Measurements from ENCODE around the gene UNC119.
"Not testable (repeated sequence)": the region's sequence is repeated elsewhere in the genome, so short reads cannot be mapped to it uniquely, and the experiment has no call there.

UNC119 gene

GRCh38 chr17:28522281-28522680, 30.1 kb downstream of the UNC119 start:
- H3K4me3 Mint-ChIP-seq; H3K9me3 Mint-ChIP-seq; H3K27me3 Mint-ChIP-seq; H3K36me3 Mint-ChIP-seq (ENCODE audit: insufficient read depth); H3K27ac Mint-ChIP-seq (ENCODE audit: low read depth); H3K4me1 Mint-ChIP-seq; ATAC-seq (replicated peaks; ENCODE audit: extremely low read depth, poor library complexity, severe bottlenecking); DNase-seq (ENCODE audit: low spot score in 2 of 2): not testable (repeated sequence)

- no peak overlapping the region for H3K4me3 Mint-ChIP-seq
- H3K4me1 Mint-ChIP-seq: no peaks in the 10 kb centered on the region
- H3K27me3 Mint-ChIP-seq: no peaks in the 10 kb centered on the region
- ATAC-seq (replicated peaks; ENCODE audit: extremely low read depth, poor library complexity, severe bottlenecking) (no peak), DNase-seq (ENCODE audit: low spot score in 2 of 2) (no peak)
- H3K9me3 Mint-ChIP-seq: no peaks in the 10 kb centered on the region
- H3K27ac Mint-ChIP-seq (ENCODE audit: low read depth): no peak overlapping the region
- no peaks in the 10 kb centered on the region for H3K36me3 Mint-ChIP-seq (ENCODE audit: insufficient read depth)
These were observed 30.9 kb downstream of the UNC119 start for GRCh38 chr17:28521311-28522085.

- H3K27ac Mint-ChIP-seq (ENCODE audit: low read depth): no peak overlapping the region
- H3K27me3 Mint-ChIP-seq: no peaks in the 10 kb centered on the region
- no peaks in the 10 kb centered on the region for H3K9me3 Mint-ChIP-seq
- H3K36me3 Mint-ChIP-seq (ENCODE audit: insufficient read depth): no peaks in the 10 kb centered on the region
- ATAC-seq (replicated peaks; ENCODE audit: extremely low read depth, poor library complexity, severe bottlenecking) (no peak), DNase-seq (ENCODE audit: low spot score in 2 of 2) (no peak)
- no peaks in the 10 kb centered on the region for H3K4me1 Mint-ChIP-seq
- no peak overlapping the region for H3K4me3 Mint-ChIP-seq
These were observed 31.7 kb downstream of the UNC119 start for GRCh38 chr17:28520687-28521086.

GRCh38 chr17:28519236-28519635, 33.2 kb downstream of the UNC119 start:
- Mint-ChIP-seq H3K36me3 (ENCODE audit: insufficient read depth) (no peaks in the 10 kb centered on the region), H3K9me3 (no peaks in the 10 kb centered on the region), H3K4me1 (no peaks in the 10 kb centered on the region), H3K27ac (ENCODE audit: low read depth) (no peak overlapping the region), H3K4me3 (no peak overlapping the region), H3K27me3 (no peaks in the 10 kb centered on the region)
- ATAC-seq (replicated peaks; ENCODE audit: extremely low read depth, poor library complexity, severe bottlenecking) (no peak), DNase-seq (ENCODE audit: low spot score in 2 of 2) (no peak)

DNA sequence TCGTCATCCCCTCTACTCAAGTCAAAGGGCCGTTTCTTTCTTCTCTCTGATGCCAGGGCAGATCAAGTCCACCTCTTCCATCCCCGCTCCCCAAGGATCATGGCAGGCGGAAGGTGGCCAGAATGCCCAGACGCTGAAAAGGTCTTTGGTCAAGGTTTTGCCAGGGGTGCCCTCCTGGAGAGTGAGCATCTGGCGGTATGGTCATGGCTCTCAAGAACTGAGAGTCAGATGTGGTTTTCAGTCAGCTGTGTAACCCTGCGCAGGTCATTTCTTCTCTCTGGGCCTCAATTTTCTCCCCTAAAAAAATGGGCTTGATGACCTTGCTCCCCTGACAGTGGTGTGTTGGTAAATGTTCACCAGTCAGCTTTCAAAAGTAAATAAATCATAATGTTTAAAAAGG, 33.8 kb downstream of the UNC119 start:
- H3K4me3 Mint-ChIP-seq: no peak overlapping the region
- no peaks in the 10 kb centered on the region for H3K9me3 Mint-ChIP-seq
- DNase-seq (ENCODE audit: low spot score in 2 of 2) (no peak), ATAC-seq (replicated peaks; ENCODE audit: extremely low read depth, poor library complexity, severe bottlenecking) (no peak)
- no peaks in the 10 kb centered on the region for H3K4me1 Mint-ChIP-seq
- peaks cover 6% of the 10 kb centered on the region for H3K27me3 Mint-ChIP-seq
- H3K27ac Mint-ChIP-seq (ENCODE audit: low read depth): no peak overlapping the region
- no peaks in the 10 kb centered on the region for H3K36me3 Mint-ChIP-seq (ENCODE audit: insufficient read depth)

- DNase-seq (ENCODE audit: low spot score in 2 of 2): no peak
- H3K36me3 Mint-ChIP-seq (ENCODE audit: insufficient read depth): no peaks in the 10 kb centered on the region
- H3K4me3 Mint-ChIP-seq: no peak overlapping the region
- peaks cover 10% of the 10 kb centered on the region for H3K27me3 Mint-ChIP-seq
- H3K4me1 Mint-ChIP-seq: no peaks in the 10 kb centered on the region
- H3K27ac Mint-ChIP-seq (ENCODE audit: low read depth): no peak overlapping the region
- ATAC-seq (replicated peaks; ENCODE audit: extremely low read depth, poor library complexity, severe bottlenecking): no peak
- no peaks in the 10 kb centered on the region for H3K9me3 Mint-ChIP-seq
These were observed 34.3 kb downstream of the UNC119 start for GRCh38 chr17:28518132-28518531.

- Mint-ChIP-seq H3K4me3 (no peak overlapping the region), H3K4me1 (no peaks in the 10 kb centered on the region), H3K27me3 (peaks cover 26% of the 10 kb centered on the region), H3K36me3 (ENCODE audit: insufficient read depth) (no peaks in the 10 kb centered on the region), H3K27ac (ENCODE audit: low read depth) (no peak overlapping the region), H3K9me3 (no peaks in the 10 kb centered on the region)
- DNase-seq (ENCODE audit: low spot score in 2 of 2): no peak
- ATAC-seq (replicated peaks; ENCODE audit: extremely low read depth, poor library complexity, severe bottlenecking): no peak
These were observed 36.9 kb downstream of the UNC119 start for GRCh38 chr17:28515518-28515917.

DNA sequence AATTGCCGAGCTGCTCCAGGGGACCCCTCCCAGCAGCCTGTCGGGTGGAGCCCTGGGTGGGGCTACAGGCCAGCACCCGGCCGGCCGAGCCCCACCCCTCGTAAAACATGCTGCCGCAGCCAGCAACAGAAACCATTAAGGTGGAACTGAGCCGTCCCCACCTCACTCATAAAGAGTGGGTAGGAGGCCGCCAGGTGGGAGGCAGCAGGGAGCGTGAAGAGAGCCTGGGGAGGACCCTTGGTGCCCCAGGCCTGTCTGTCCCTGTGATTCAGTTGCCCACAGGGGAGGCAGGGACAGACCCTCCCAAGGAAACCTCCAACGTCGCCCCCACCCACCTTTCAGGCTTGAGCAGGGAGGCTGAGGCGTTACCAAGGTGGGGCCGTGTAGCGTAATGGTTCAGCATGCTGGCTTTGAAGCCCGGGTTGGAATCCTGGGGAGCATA, 37.8 kb downstream of the UNC119 start:
- H3K4me3 Mint-ChIP-seq: no peak overlapping the region
- no peaks in the 10 kb centered on the region for H3K4me1 Mint-ChIP-seq
- H3K9me3 Mint-ChIP-seq: no peaks in the 10 kb centered on the region
- no peaks in the 10 kb centered on the region for H3K36me3 Mint-ChIP-seq (ENCODE audit: insufficient read depth)
- DNase-seq (ENCODE audit: low spot score in 2 of 2) (no peak), ATAC-seq (replicated peaks; ENCODE audit: extremely low read depth, poor library complexity, severe bottlenecking) (no peak)
- H3K27me3 Mint-ChIP-seq: peaks cover 36% of the 10 kb centered on the region
- no peak overlapping the region for H3K27ac Mint-ChIP-seq (ENCODE audit: low read depth)

DNA sequence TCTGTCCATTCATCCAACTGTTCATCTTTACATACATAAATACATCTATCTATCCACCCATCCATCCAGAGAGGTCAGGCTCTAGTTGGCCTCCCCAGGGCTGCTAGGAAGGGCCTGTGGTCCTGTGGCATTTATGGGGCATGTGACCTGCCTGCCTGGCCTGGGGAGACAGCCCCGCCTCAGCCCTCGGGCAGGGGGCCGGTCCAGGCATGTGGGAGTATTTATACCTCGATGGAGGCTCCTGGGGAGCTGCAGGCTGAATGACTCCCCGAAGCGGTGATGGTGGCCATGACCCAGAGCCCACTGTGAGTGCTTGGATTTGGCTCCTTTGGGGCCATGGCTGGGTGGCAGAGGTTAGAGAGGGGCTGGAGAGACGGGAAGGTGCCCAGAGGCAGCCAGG, 38.9 kb downstream of the UNC119 start:
- DNase-seq (ENCODE audit: low spot score in 2 of 2) (no peak), ATAC-seq (replicated peaks; ENCODE audit: extremely low read depth, poor library complexity, severe bottlenecking) (no peak)
- Mint-ChIP-seq H3K27ac (ENCODE audit: low read depth) (no peak overlapping the region), H3K36me3 (ENCODE audit: insufficient read depth) (no peaks in the 10 kb centered on the region), H3K9me3 (no peaks in the 10 kb centered on the region), H3K27me3 (peaks cover 47% of the 10 kb centered on the region), H3K4me3 (no peak overlapping the region), H3K4me1 (no peaks in the 10 kb centered on the region)

DNA sequence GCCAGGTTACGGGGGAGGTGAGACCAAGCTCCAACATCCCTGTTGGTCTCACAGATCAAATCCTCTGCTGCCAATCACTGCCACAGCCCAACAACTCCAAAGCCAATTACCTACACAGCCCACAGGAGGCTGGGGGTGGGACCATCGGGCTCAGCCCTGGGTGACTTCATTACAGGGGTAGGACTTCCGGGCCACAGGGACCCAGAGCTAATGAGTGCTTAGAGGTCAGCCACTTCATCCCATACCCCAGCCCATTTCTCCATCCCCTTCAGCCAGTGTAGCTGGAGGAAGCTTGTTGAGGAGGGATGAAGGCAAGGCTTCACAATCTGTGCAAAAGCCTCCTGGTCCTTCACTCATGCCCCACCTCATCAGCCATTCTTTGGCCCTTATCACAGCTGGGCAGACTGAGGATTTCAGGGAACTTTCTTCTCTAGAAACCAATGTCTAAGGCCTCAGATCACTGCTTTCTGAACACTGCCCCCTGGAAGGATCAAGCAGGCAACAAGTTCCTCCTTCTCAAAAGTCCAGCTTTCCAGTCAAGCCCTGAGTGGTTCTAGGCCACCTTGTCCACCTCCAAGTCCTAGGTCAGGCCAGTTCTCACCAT, 40.5 kb downstream of the UNC119 start:
- Mint-ChIP-seq H3K36me3 (ENCODE audit: insufficient read depth) (no peaks in the 10 kb centered on the region), H3K27ac (ENCODE audit: low read depth) (no peak overlapping the region), H3K27me3 (peaks cover 62% of the 10 kb centered on the region), H3K9me3 (no peaks in the 10 kb centered on the region), H3K4me1 (no peaks in the 10 kb centered on the region), H3K4me3 (no peak overlapping the region)
- DNase-seq (ENCODE audit: low spot score in 2 of 2) (no peak), ATAC-seq (replicated peaks; ENCODE audit: extremely low read depth, poor library complexity, severe bottlenecking) (no peak)

DNA sequence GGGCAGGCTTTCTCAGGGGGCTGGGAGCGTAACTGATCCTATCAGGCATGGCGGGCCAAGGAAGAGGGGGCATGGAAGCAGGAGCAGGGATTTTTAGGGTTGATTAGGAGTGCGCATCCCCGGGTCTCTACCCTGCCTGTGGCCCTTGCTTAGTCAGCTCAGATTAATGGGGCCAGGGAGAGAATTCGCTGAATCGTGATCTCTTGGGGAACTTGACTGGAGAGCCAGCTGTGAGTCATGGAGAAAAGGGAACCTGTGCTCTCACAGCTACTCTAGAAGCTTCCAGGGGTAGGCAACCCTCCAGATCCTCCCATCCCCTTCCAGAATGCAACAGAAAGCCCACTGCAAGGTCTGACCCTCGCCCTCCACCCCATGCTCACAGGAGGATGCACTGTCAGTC, 42.6 kb downstream of the UNC119 start:
- H3K27me3 Mint-ChIP-seq: peaks cover 81% of the 10 kb centered on the region
- H3K4me1 Mint-ChIP-seq: no peaks in the 10 kb centered on the region
- H3K4me3 Mint-ChIP-seq: no peak overlapping the region
- ATAC-seq (replicated peaks; ENCODE audit: extremely low read depth, poor library complexity, severe bottlenecking): no peak
- H3K9me3 Mint-ChIP-seq: no peaks in the 10 kb centered on the region
- H3K27ac Mint-ChIP-seq (ENCODE audit: low read depth): no peak overlapping the region
- DNase-seq (ENCODE audit: low spot score in 2 of 2): no peak
- no peaks in the 10 kb centered on the region for H3K36me3 Mint-ChIP-seq (ENCODE audit: insufficient read depth)

DNA sequence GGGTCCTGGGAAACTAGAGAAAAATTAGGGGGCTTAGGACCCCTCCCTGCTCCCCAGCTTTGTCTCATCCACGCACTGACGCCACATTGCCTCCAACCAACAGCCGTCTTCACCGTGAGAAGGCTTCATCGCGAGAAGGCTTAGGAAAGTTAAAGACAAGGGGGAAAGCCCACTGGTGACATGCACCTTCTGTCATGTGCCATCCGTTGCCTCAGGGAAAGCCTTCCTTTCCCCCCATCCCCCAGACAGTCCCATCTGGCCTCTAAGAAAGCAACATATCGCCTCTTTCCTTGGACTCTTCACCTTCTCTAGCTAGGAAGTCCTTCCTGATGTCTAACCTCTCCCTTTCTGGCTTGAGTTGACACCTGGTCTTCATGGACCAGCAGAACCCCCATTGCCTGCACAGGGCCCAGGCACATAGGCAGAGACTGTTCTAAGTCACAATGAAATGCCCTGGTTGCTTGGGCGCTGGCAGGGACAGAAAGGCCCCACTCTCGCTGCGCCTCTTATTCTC, 44.2 kb downstream of the UNC119 start:
- H3K4me3 Mint-ChIP-seq: no peak overlapping the region
- no peaks in the 10 kb centered on the region for H3K9me3 Mint-ChIP-seq
- no peaks in the 10 kb centered on the region for H3K36me3 Mint-ChIP-seq (ENCODE audit: insufficient read depth)
- H3K27ac Mint-ChIP-seq (ENCODE audit: low read depth): no peak overlapping the region
- no peaks in the 10 kb centered on the region for H3K4me1 Mint-ChIP-seq
- no peak for ATAC-seq (replicated peaks; ENCODE audit: extremely low read depth, poor library complexity, severe bottlenecking)
- H3K27me3 Mint-ChIP-seq: peaks cover 77% of the 10 kb centered on the region
- DNase-seq (ENCODE audit: low spot score in 2 of 2): no peak

DNA sequence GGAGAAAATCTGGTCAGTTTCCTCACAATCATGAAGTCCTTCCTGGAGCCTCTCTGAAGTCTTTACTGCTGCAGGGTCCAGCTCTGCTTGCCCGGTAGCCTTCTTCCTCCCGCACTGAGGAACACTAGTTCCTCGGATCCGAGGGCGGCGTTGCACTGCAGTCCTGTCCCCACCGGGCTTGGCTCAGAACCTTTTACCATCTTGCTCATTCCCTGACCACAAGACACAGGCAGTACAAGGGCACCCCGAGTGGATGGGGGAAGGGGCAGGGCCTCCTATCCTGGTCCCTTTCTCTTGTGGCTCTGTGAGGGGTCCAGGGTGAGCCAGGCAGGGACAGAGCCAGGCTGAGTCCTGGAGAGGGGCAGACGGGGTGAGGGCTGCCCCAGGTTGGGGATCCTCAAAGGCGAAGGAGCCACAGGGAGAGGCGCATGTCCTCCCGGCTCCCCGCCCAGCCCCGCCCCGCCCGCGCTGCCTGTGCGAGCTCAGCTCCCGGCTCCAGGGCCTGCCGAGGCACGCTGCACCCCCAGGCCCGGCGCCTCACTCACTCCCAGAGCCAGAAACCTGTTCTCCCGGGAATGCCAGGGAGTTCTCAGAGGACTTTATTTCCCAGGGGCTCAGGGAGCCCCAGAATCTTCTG, 44.7 kb downstream of the UNC119 start:
- H3K27me3 Mint-ChIP-seq: peaks cover 71% of the 10 kb centered on the region
- DNase-seq (ENCODE audit: low spot score in 2 of 2) (no peak), ATAC-seq (replicated peaks; ENCODE audit: extremely low read depth, poor library complexity, severe bottlenecking) (no peak)
- no peaks in the 10 kb centered on the region for H3K9me3 Mint-ChIP-seq
- no peak overlapping the region for H3K27ac Mint-ChIP-seq (ENCODE audit: low read depth)
- H3K36me3 Mint-ChIP-seq (ENCODE audit: insufficient read depth): no peaks in the 10 kb centered on the region
- no peaks in the 10 kb centered on the region for H3K4me1 Mint-ChIP-seq
- no peak overlapping the region for H3K4me3 Mint-ChIP-seq

Data from central memory CD8-positive, alpha-beta T cell (primary cell).